WTC11 (cell line): ENCODE data around the gene STPG4. TPM values are rescaled to one million over a fixed set of nuclear protein-coding genes. Genes with fewer than 3 reads are reported as not detected.

ENCODE experiments used
- ATAC-seq: fragments of 200-7000 bp; cut with Tn5 transposase; 2 replicates; pipeline ENCODE4 v1.10.0; 2021; ENCODE audit warnings: mild to moderate bottlenecking, moderate library complexity
- CTCF ChIA-PET: fragments of 300-600 bp; sonication (Branson Sonifier 250); formaldehyde crosslinking; loops from one replicate; lab custom pipeline; 2021; ENCODE audit warnings: antibody characterized with exemption; lab: Charles Lee
- POLR2A ChIA-PET: fragments of 350-600 bp; sonication (Branson Sonifier 250); formaldehyde crosslinking; loops from one replicate; lab custom pipeline; 2021; ENCODE audit warnings: antibody characterized with exemption; lab: Charles Lee
- DNase-seq: peaks from one replicate; pipeline ENCODE4 v3.0.0; 2021; ENCODE audit warnings: low spot score
- H3K27ac Mint-ChIP-seq: 2 replicates; pipeline ENCODE4 v1.8.0; 2021; ENCODE audit warnings: mixed read lengths
- H3K27me3 Mint-ChIP-seq: 2 replicates; pipeline ENCODE4 v1.8.0; 2021; ENCODE audit warnings: low read depth, mild to moderate bottlenecking, moderate library complexity, mixed read lengths
- H3K36me3 Mint-ChIP-seq: 2 replicates; pipeline ENCODE4 v1.8.0; 2021; ENCODE audit warnings: mixed read lengths
- H3K4me1 Mint-ChIP-seq: 2 replicates; pipeline ENCODE4 v1.8.0; 2022; ENCODE audit warnings: mixed read lengths
- H3K4me3 Mint-ChIP-seq: 2 replicates; pipeline ENCODE4 v1.8.0; 2021; ENCODE audit warnings: mild to moderate bottlenecking, moderate library complexity, mixed read lengths
- H3K9me3 Mint-ChIP-seq: 2 replicates; pipeline ENCODE4 v1.8.0; 2021; ENCODE audit warnings: mixed read lengths
- CREM ChIP-seq: sonication (generic); formaldehyde crosslinking; IDR thresholded peaks from 2 replicates; pipeline ENCODE4 v1.8.1; 2022; ENCODE audit warnings: mild to moderate bottlenecking, missing genetic modification reagents, moderate library complexity
- ESRRA ChIP-seq: sonication (generic); formaldehyde crosslinking; IDR thresholded peaks from 2 replicates; pipeline ENCODE4 v1.8.1; 2022; ENCODE audit warnings: mild to moderate bottlenecking, missing genetic modification reagents, borderline replicate concordance
- ETV6 ChIP-seq: sonication (generic); formaldehyde crosslinking; IDR thresholded peaks from 2 replicates; pipeline ENCODE4 v1.8.1; 2022; ENCODE audit warnings: mild to moderate bottlenecking, missing genetic modification reagents
- FOXK1 ChIP-seq: sonication (generic); formaldehyde crosslinking; IDR thresholded peaks from 2 replicates; pipeline ENCODE4 v1.8.0; 2022; ENCODE audit warnings: mild to moderate bottlenecking, moderate library complexity, missing genetic modification reagents
- FOXP1 ChIP-seq: sonication (generic); formaldehyde crosslinking; IDR thresholded peaks from 2 replicates; pipeline ENCODE4 v1.8.0; 2022; ENCODE audit warnings: missing genetic modification reagents, mild to moderate bottlenecking, moderate library complexity, borderline replicate concordance
- GRHL2 ChIP-seq: fragments of 250-450 bp; sonication (Bioruptor Pico); IDR thresholded peaks from 2 replicates; pipeline ENCODE4 v1.8.0; 2022; ENCODE audit warnings: mild to moderate bottlenecking, moderate library complexity; ENCODE audit not compliant: insufficient replicate concordance, severe bottlenecking
- HMGA2 ChIP-seq: fragments of 250-450 bp; sonication (Bioruptor Pico); IDR thresholded peaks from 2 replicates; pipeline ENCODE4 v1.4.0; 2021; ENCODE audit warnings: mild to moderate bottlenecking, moderate library complexity
- JUN ChIP-seq: sonication (generic); formaldehyde crosslinking; IDR thresholded peaks from 2 replicates; pipeline ENCODE4 v1.8.0; 2023; ENCODE audit warnings: mild to moderate bottlenecking, missing genetic modification reagents
- KAT7 ChIP-seq: sonication (generic); formaldehyde crosslinking; IDR thresholded peaks from 2 replicates; pipeline ENCODE4 v1.8.1; 2023; ENCODE audit warnings: missing genetic modification reagents, mild to moderate bottlenecking, borderline replicate concordance
- MYBL2 ChIP-seq: sonication (generic); formaldehyde crosslinking; IDR thresholded peaks from 2 replicates; pipeline ENCODE4 v1.8.1; 2023; ENCODE audit warnings: mild to moderate bottlenecking, moderate library complexity, missing genetic modification reagents
- NR3C1 ChIP-seq: sonication (generic); formaldehyde crosslinking; conservative IDR thresholded peaks from 2 replicates; pipeline ENCODE4 v1.8.1; 2023; ENCODE audit warnings: low read depth, mild to moderate bottlenecking, missing genetic modification reagents
- OVOL2 ChIP-seq: fragments of 250-450 bp; sonication (Bioruptor Pico); IDR thresholded peaks from 2 replicates; pipeline ENCODE4 v1.9.0; 2021; ENCODE audit warnings: mild to moderate bottlenecking, borderline replicate concordance
- SOX15 ChIP-seq: fragments of 250-450 bp; sonication (Bioruptor Pico); IDR thresholded peaks from 2 replicates; pipeline ENCODE4 v1.9.0; 2021; ENCODE audit warnings: mild to moderate bottlenecking
- ZBTB21 ChIP-seq: sonication (generic); formaldehyde crosslinking; IDR thresholded peaks from 2 replicates; pipeline ENCODE4 v1.8.1; 2023; ENCODE audit warnings: mild to moderate bottlenecking, missing genetic modification reagents, borderline replicate concordance
- ZNF138 ChIP-seq: sonication (generic); formaldehyde crosslinking; conservative IDR thresholded peaks from 2 replicates; pipeline ENCODE4 v1.8.1; 2022; ENCODE audit warnings: mild to moderate bottlenecking, moderate library complexity, missing genetic modification reagents
- ZNF317 ChIP-seq: sonication (generic); formaldehyde crosslinking; IDR thresholded peaks from 2 replicates; pipeline ENCODE4 v1.8.1; 2023; ENCODE audit warnings: low read depth, mild to moderate bottlenecking, moderate library complexity, missing genetic modification reagents, borderline replicate concordance
- total RNA-seq: library from RNA; stranded (reverse); gene quantifications from 3 replicates; pipeline ENCODE4 v1.2.3, GENCODE V29; 2021
- TF ChIP-seq, protein P1 (sequence below): sonication (generic); formaldehyde crosslinking; IDR thresholded peaks from 2 replicates; pipeline ENCODE4 v1.8.1; 2023; ENCODE audit warnings: mild to moderate bottlenecking, missing genetic modification reagents, moderate library complexity
- TF ChIP-seq, protein P2 (sequence below): sonication (generic); formaldehyde crosslinking; IDR thresholded peaks from 2 replicates; pipeline ENCODE4 v1.8.1; 2022; ENCODE audit warnings: missing genetic modification reagents, borderline replicate concordance
- TF ChIP-seq, protein P3 (sequence below): sonication (generic); formaldehyde crosslinking; IDR thresholded peaks from 2 replicates; pipeline ENCODE4 v1.8.0; 2023; ENCODE audit warnings: missing genetic modification reagents
- TF ChIP-seq, protein P4 (sequence below): sonication (generic); formaldehyde crosslinking; conservative IDR thresholded peaks from 2 replicates; pipeline ENCODE4 v1.8.1; 2022; ENCODE audit warnings: mild to moderate bottlenecking, missing genetic modification reagents
- TF ChIP-seq, protein P5 (sequence below): sonication (generic); formaldehyde crosslinking; IDR thresholded peaks from 2 replicates; pipeline ENCODE4 v1.8.1; 2023; ENCODE audit warnings: mild to moderate bottlenecking, missing genetic modification reagents

The STPG4 gene
- total RNA-seq, 1 experiment from 2014 or later: not detected

DNA sequence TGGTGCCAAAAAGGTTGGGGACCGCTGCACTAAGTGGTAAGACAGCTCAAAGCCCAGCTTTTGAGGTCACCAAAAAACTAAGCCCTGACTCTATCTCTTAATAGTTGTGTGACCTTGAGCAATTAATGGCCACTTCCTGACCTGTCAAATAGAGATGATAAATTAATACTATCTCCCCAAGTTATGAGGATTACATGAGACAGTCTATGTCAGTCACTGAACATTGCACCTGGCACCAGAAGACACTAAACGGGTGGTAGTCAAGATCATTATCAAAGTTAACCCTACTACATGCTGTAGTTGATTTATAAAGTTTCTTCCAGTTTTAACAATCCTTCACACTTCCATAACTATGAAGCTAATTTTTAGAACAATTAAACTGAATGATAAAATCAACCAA, 36.5 kb downstream of the STPG4 start (continued):
- TF ChIP-seq CREM (CRISPR knock-in tag): no peak
- TF ChIP-seq, protein P1, sequence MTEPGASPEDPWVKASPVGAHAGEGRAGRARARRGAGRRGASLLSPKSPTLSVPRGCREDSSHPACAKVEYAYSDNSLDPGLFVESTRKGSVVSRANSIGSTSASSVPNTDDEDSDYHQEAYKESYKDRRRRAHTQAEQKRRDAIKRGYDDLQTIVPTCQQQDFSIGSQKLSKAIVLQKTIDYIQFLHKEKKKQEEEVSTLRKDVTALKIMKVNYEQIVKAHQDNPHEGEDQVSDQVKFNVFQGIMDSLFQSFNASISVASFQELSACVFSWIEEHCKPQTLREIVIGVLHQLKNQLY: no peak
- no peak for TF ChIP-seq ZNF317
- TF ChIP-seq ZNF138 (CRISPR knock-in tag): no peak
- no peak for TF ChIP-seq ZBTB21 (CRISPR knock-in tag)
- TF ChIP-seq SOX15 (CRISPR knock-in tag): no peak
- TF ChIP-seq, all 79 proteins: peak for 0

DNA sequence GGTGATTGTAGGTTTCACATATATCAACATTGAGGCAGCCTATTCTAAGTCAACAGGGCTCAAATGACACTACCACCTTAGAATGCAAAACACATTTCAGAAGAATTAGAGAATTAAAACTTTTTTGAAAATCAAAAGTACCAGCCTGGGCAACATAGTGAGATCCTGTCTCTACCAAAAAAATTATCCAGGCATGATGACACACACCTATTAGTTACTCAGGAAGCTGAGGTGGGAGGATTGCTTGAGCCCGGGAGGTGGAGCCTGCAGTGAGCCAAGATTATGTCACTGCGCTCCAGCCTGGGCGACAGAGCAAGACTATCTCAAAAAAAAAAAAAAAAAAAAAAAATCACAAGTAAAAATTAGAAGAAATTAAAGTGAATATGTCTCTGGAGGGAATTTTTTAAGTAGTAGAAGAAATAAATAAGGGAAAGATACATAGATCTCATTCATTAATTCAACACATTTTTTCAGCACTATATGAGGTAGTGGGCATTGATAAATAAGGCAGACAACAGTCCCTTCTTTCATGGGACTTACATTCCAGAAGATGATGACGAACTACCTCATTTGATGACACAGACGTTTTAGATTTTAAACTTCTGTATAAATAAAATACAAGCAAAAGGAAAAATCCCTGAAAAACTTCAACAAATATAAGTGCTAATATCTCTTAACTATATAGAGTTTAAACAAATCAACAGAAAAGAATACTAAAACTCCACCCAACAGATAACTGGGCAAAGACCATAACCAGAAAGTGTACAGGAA, 42.3 kb downstream of the STPG4 start:
- Mint-ChIP-seq H3K4me3 (no peak overlapping the region), H3K4me1 (no peaks in the 10 kb centered on the region), H3K36me3 (no peaks in the 10 kb centered on the region), H3K27me3 (no peaks in the 10 kb centered on the region), H3K27ac (no peak overlapping the region), H3K9me3 (peaks cover 11% of the 10 kb centered on the region)
- DNase-seq (no peak), ATAC-seq (no peak)
- ChIA-PET POLR2A (no interaction called here), CTCF (interaction anchor here (1.0 kb wide), 1 partner anchor 210 kb away, joined by 3 read pairs; no protein-coding TSS in a partner anchor)
- TF ChIP-seq OVOL2 (CRISPR knock-in tag) (no peak), MYBL2 (no peak), FOXK1 (CRISPR knock-in tag) (no peak), NR3C1 (CRISPR knock-in tag) (no peak), HMGA2 (CRISPR knock-in tag) (no peak), FOXP1 (no peak), ETV6 (CRISPR knock-in tag) (no peak)
- TF ChIP-seq, protein P2, sequence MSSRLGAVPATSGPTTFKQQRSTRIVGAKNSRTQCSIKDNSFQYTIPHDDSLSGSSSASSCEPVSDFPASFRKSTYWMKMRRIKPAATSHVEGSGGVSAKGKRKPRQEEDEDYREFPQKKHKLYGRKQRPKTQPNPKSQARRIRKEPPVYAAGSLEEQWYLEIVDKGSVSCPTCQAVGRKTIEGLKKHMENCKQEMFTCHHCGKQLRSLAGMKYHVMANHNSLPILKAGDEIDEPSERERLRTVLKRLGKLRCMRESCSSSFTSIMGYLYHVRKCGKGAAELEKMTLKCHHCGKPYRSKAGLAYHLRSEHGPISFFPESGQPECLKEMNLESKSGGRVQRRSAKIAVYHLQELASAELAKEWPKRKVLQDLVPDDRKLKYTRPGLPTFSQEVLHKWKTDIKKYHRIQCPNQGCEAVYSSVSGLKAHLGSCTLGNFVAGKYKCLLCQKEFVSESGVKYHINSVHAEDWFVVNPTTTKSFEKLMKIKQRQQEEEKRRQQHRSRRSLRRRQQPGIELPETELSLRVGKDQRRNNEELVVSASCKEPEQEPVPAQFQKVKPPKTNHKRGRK (CRISPR knock-in tag): no peak
- TF ChIP-seq, protein P3, sequence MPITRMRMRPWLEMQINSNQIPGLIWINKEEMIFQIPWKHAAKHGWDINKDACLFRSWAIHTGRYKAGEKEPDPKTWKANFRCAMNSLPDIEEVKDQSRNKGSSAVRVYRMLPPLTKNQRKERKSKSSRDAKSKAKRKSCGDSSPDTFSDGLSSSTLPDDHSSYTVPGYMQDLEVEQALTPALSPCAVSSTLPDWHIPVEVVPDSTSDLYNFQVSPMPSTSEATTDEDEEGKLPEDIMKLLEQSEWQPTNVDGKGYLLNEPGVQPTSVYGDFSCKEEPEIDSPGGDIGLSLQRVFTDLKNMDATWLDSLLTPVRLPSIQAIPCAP: no peak

DNA sequence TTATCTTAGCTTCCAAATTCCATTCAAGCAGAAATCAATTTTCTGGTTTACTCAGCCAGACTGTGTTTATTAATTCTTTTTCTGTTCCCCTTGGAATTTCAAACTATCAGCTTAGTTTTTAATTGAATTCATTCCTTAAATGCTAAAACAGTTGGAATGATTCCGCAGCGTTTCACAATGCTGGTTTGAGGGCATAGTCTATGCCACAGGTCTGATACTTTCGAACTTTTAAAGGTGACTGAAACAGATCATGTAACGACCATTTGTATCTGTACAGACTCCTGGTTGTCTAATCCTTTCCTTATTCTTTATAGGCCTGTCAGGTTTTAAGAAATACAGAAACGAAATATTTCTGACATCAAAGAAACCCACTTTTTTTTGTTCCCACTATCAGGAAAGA, 45.4 kb downstream of the STPG4 start:
- no peak for TF ChIP-seq KAT7 (CRISPR knock-in tag)
- TF ChIP-seq, all 79 proteins: peak for 0
- CTCF ChIA-PET: interaction anchor here (0.6 to 1.0 kb wide), 3 partner anchors 44 to 121 kb away, joined by 3 to 4 read pairs (median 3); no protein-coding TSS in a partner anchor
- no peaks in the 10 kb centered on the region for H3K27me3 Mint-ChIP-seq
- no peak for DNase-seq
- H3K4me1 Mint-ChIP-seq: 0 out of 2 replicates have a peak, but pooled peaks cover 3% of the 10 kb centered on the region
- no peak for ATAC-seq
- H3K9me3 Mint-ChIP-seq: peaks cover 12% of the 10 kb centered on the region
- POLR2A ChIA-PET: no interaction called here
- no peak overlapping the region for H3K27ac Mint-ChIP-seq
- H3K36me3 Mint-ChIP-seq: no peaks in the 10 kb centered on the region
- H3K4me3 Mint-ChIP-seq: no peak overlapping the region

DNA sequence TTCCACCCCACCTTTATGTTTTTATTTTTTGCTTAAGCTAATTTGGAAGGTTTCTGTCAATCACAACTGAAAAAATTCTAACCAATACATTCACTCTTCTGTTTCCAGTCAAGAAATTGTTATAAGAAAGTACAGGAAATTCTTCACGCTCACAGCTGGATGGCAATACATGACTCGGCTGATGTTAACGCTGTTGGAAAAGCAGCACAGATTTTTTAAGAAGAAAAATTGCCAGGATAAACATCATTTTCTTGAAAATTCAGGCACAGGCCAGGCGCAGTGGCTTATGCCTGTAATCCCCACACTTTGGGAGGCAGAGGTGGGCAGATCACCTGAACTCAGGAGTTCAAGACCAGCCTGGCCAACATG, 46.1 kb downstream of the STPG4 start:
- ChIA-PET CTCF (interaction anchor here (1.0 kb wide), 1 partner anchor 120 kb away, joined by 4 read pairs; no protein-coding TSS in a partner anchor), POLR2A (no interaction called here)
- H3K4me1 Mint-ChIP-seq: 0 out of 2 replicates have a peak, but pooled peaks cover 3% of the 10 kb centered on the region
- H3K4me3 Mint-ChIP-seq: no peak overlapping the region
- peaks cover 12% of the 10 kb centered on the region for H3K9me3 Mint-ChIP-seq
- no peak overlapping the region for H3K27ac Mint-ChIP-seq
- ATAC-seq (no peak), DNase-seq (no peak)
- no peaks in the 10 kb centered on the region for H3K27me3 Mint-ChIP-seq
- no peaks in the 10 kb centered on the region for H3K36me3 Mint-ChIP-seq
- TF ChIP-seq, protein P4, sequence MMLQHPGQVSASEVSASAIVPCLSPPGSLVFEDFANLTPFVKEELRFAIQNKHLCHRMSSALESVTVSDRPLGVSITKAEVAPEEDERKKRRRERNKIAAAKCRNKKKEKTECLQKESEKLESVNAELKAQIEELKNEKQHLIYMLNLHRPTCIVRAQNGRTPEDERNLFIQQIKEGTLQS: no peak
- TF ChIP-seq GRHL2 (CRISPR knock-in tag) (no peak), JUN (CRISPR knock-in tag) (no peak), ESRRA (CRISPR knock-in tag) (no peak)
- TF ChIP-seq, protein P5, sequence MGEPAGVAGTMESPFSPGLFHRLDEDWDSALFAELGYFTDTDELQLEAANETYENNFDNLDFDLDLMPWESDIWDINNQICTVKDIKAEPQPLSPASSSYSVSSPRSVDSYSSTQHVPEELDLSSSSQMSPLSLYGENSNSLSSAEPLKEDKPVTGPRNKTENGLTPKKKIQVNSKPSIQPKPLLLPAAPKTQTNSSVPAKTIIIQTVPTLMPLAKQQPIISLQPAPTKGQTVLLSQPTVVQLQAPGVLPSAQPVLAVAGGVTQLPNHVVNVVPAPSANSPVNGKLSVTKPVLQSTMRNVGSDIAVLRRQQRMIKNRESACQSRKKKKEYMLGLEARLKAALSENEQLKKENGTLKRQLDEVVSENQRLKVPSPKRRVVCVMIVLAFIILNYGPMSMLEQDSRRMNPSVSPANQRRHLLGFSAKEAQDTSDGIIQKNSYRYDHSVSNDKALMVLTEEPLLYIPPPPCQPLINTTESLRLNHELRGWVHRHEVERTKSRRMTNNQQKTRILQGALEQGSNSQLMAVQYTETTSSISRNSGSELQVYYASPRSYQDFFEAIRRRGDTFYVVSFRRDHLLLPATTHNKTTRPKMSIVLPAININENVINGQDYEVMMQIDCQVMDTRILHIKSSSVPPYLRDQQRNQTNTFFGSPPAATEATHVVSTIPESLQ: no peak
